Measurements from ENCODE around the gene TCEAL8. TPM values are rescaled to one million over a fixed set of nuclear protein-coding genes. Genes with fewer than 3 reads are reported as not detected.
"Not testable (repeated sequence)": the region's sequence is repeated elsewhere in the genome, so short reads cannot be mapped to it uniquely, and the experiment has no call there.

TCEAL8 gene
- polyA plus RNA-seq, 1 of the 3 experiments (the other 2 are of a cell fraction) = 36.5 TPM

- CTCF ChIA-PET = interaction anchor here (1.1 kb wide), 1 partner anchor 10 kb away, joined by 3 read pairs; no protein-coding TSS in a partner anchor
Measured at GRCh38 chrX:103233263-103233662, 21.7 kb downstream of the TCEAL8 start.

DNA sequence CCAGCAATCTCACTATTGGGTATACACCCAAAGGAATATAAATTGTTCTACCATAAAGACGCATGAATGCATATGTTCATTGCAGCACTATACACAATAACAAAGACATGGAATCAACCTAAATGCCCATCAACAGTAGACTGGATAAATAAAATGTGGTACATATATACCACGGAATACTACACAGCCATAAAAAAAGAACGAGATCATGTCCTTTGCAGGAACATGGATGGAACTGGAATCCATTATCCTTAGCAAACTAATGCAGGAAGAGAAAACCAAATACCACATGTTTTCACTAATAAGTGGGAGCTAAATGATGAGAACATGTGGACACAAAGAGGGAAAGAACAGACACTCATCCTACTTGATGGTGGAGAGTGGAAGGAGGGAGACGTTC, 29.0 kb downstream of the TCEAL8 start:
- H4K20me1 ChIP-seq (ENCODE audit: insufficient read depth); H3K79me2 ChIP-seq (ENCODE audit: insufficient read depth); H3K36me3 ChIP-seq (replicated peaks in 1 of 2; ENCODE audit: control insufficient read depth in 1 of 2, insufficient read depth in 2 of 2, low read length in 1 of 2); POLR2A ChIA-PET; H3K4me1 ChIP-seq (ENCODE audit: control insufficient read depth in 1 of 2, insufficient read depth in 2 of 2, low read depth in 1 of 2, low read length in 1 of 2); H3K4me2 ChIP-seq; H3K9me2 ChIP-seq; H3K27ac ChIP-seq (ENCODE audit: low read depth in 2 of 2, low read length in 1 of 2); DNase-seq; H3K4me3 ChIP-seq (ENCODE audit: low read depth in 2 of 2, low read length in 1 of 2); H3K9ac ChIP-seq; H2AFZ ChIP-seq (ENCODE audit: low read depth); H3K9me3 ChIP-seq; H3F3A ChIP-seq (replicated peaks; ENCODE audit: insufficient read depth): not testable (repeated sequence)
- CTCF ChIA-PET = interaction anchor here (1.3 kb wide), 1 partner anchor 15 kb away, joined by 3 read pairs; no protein-coding TSS in a partner anchor
- H3K27me3 ChIP-seq (ENCODE audit: insufficient read depth) = peaks cover 10% of the 10 kb centered on the region; the same call in 1 of the 2 replicates
- 53% methylated on average over 4 of the region's 4 CpGs for WGBS (ENCODE audit: low lambda C conversion rate)

More at GRCh38 chrX:103233263-103233662, 21.7 kb downstream of the TCEAL8 start:
- H3K4me1 ChIP-seq (ENCODE audit: control insufficient read depth in 1 of 2, insufficient read depth in 2 of 2, low read depth in 1 of 2, low read length in 1 of 2) = no peaks in the 10 kb centered on the region
- no peaks in the 10 kb centered on the region for H3K36me3 ChIP-seq (replicated peaks in 1 of 2; ENCODE audit: control insufficient read depth in 1 of 2, insufficient read depth in 2 of 2, low read length in 1 of 2)
- DNase-seq = no peak
- no peaks in the 10 kb centered on the region for H3K9me3 ChIP-seq
- H3K9ac ChIP-seq = no peak overlapping the region
- WGBS (ENCODE audit: low lambda C conversion rate) = 32% methylated on average over 2 of the region's 2 CpGs
- no peaks in the 10 kb centered on the region for H4K20me1 ChIP-seq (ENCODE audit: insufficient read depth)
- no peak overlapping the region for H2AFZ ChIP-seq (ENCODE audit: low read depth)
- no peaks in the 10 kb centered on the region for H3K79me2 ChIP-seq (ENCODE audit: insufficient read depth)
- H3K4me3 ChIP-seq (ENCODE audit: low read depth in 2 of 2, low read length in 1 of 2) = no peak overlapping the region
- no peaks in the 10 kb centered on the region for H3K9me2 ChIP-seq
- TF ChIP-seq GATA2 (CRISPR knock-in tag; IDR thresholded peaks at IDR 0.05) (no peak), ELF1 (IDR thresholded peaks at IDR 0.05) (no peak), FOXJ3 (CRISPR knock-in tag; IDR thresholded peaks at IDR 0.05) (no peak), NRF1 (IDR thresholded peaks at IDR 0.05; ENCODE audit: low read depth, low read length) (no peak), JUND (IDR thresholded peaks at IDR 0.05) (no peak), MEF2A (IDR thresholded peaks at IDR 0.05; ENCODE audit: borderline replicate concordance, low read depth) (no peak), SIN3A (IDR thresholded peaks at IDR 0.05; ENCODE audit: borderline replicate concordance, low read depth, low read length) (no peak), FOXM1 (IDR thresholded peaks at IDR 0.05; ENCODE audit: low read depth) (no peak), SMC3 (IDR thresholded peaks at IDR 0.05; ENCODE audit: low read depth, low read length) (no peak), EP300 (IDR thresholded peaks at IDR 0.05; ENCODE audit: borderline replicate concordance in 1 of 2, low read depth in 1 of 2, low read length in 1 of 2) (no peak), TCF12 (IDR thresholded peaks at IDR 0.05) (no peak), YY1 (IDR thresholded peaks at IDR 0.05; ENCODE audit: low read depth) (no peak), FOSL2 (IDR thresholded peaks at IDR 0.05; ENCODE audit: borderline replicate concordance, low read depth) (no peak), IRF3 (IDR thresholded peaks at IDR 0.05; ENCODE audit: low read depth, low read length) (no peak)
- TF ChIP-seq, protein P1, sequence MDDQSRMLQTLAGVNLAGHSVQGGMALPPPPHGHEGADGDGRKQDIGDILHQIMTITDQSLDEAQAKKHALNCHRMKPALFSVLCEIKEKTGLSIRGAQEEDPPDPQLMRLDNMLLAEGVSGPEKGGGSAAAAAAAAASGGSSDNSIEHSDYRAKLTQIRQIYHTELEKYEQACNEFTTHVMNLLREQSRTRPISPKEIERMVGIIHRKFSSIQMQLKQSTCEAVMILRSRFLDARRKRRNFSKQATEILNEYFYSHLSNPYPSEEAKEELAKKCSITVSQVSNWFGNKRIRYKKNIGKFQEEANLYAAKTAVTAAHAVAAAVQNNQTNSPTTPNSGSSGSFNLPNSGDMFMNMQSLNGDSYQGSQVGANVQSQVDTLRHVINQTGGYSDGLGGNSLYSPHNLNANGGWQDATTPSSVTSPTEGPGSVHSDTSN (IDR thresholded peaks at IDR 0.05) = no peak
- TF ChIP-seq, protein P2, sequence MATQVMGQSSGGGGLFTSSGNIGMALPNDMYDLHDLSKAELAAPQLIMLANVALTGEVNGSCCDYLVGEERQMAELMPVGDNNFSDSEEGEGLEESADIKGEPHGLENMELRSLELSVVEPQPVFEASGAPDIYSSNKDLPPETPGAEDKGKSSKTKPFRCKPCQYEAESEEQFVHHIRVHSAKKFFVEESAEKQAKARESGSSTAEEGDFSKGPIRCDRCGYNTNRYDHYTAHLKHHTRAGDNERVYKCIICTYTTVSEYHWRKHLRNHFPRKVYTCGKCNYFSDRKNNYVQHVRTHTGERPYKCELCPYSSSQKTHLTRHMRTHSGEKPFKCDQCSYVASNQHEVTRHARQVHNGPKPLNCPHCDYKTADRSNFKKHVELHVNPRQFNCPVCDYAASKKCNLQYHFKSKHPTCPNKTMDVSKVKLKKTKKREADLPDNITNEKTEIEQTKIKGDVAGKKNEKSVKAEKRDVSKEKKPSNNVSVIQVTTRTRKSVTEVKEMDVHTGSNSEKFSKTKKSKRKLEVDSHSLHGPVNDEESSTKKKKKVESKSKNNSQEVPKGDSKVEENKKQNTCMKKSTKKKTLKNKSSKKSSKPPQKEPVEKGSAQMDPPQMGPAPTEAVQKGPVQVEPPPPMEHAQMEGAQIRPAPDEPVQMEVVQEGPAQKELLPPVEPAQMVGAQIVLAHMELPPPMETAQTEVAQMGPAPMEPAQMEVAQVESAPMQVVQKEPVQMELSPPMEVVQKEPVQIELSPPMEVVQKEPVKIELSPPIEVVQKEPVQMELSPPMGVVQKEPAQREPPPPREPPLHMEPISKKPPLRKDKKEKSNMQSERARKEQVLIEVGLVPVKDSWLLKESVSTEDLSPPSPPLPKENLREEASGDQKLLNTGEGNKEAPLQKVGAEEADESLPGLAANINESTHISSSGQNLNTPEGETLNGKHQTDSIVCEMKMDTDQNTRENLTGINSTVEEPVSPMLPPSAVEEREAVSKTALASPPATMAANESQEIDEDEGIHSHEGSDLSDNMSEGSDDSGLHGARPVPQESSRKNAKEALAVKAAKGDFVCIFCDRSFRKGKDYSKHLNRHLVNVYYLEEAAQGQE (IDR thresholded peaks at IDR 0.05; ENCODE audit: low read depth, low read length) = no peak
- TF ChIP-seq, protein P3, sequence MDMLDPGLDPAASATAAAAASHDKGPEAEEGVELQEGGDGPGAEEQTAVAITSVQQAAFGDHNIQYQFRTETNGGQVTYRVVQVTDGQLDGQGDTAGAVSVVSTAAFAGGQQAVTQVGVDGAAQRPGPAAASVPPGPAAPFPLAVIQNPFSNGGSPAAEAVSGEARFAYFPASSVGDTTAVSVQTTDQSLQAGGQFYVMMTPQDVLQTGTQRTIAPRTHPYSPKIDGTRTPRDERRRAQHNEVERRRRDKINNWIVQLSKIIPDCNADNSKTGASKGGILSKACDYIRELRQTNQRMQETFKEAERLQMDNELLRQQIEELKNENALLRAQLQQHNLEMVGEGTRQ (IDR thresholded peaks at IDR 0.05; ENCODE audit: borderline replicate concordance, low read depth, low read length) = no peak
- TF ChIP-seq, protein P4, sequence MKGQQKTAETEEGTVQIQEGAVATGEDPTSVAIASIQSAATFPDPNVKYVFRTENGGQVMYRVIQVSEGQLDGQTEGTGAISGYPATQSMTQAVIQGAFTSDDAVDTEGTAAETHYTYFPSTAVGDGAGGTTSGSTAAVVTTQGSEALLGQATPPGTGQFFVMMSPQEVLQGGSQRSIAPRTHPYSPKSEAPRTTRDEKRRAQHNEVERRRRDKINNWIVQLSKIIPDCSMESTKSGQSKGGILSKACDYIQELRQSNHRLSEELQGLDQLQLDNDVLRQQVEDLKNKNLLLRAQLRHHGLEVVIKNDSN (IDR thresholded peaks at IDR 0.05; ENCODE audit: borderline replicate concordance, low read depth) = no peak
- no peaks in the 10 kb centered on the region for H3F3A ChIP-seq (replicated peaks; ENCODE audit: insufficient read depth)
- peaks cover 23% of the 10 kb centered on the region; the same call in 1 of the 2 replicates for H3K27me3 ChIP-seq (ENCODE audit: insufficient read depth)
- H3K27ac ChIP-seq (ENCODE audit: low read depth in 2 of 2, low read length in 1 of 2) = no peak overlapping the region
- POLR2A ChIA-PET = no interaction called here
- no peak overlapping the region for H3K4me2 ChIP-seq

All from SK-N-SH (cell line).